WTC11 (cell line): ENCODE data around the gene POLR3B.

Experiments
- CTCF ChIP-seq: fragments of 200-600 bp; IDR thresholded peaks from 2 replicates; pipeline ENCODE4 v1.8.0; 2022; ENCODE audit warnings: antibody characterized with exemption
- FOXK1 ChIP-seq: sonication (generic); formaldehyde crosslinking; IDR thresholded peaks from 2 replicates; pipeline ENCODE4 v1.8.0; 2022; ENCODE audit warnings: mild to moderate bottlenecking, moderate library complexity, missing genetic modification reagents
- TF ChIP-seq, protein P1 (sequence below): fragments of 250-450 bp; sonication (Bioruptor Pico); IDR thresholded peaks from 2 replicates; pipeline ENCODE4 v1.8.0; 2021; ENCODE audit warnings: mild to moderate bottlenecking
- TF ChIP-seq, protein P2 (sequence below): sonication (generic); formaldehyde crosslinking; IDR thresholded peaks from 2 replicates; pipeline ENCODE4 v1.8.1; 2023; ENCODE audit warnings: mild to moderate bottlenecking, missing genetic modification reagents, moderate library complexity

- TF ChIP-seq FOXK1 (CRISPR knock-in tag) (no peak), CTCF (no peak)
- TF ChIP-seq, protein P1, sequence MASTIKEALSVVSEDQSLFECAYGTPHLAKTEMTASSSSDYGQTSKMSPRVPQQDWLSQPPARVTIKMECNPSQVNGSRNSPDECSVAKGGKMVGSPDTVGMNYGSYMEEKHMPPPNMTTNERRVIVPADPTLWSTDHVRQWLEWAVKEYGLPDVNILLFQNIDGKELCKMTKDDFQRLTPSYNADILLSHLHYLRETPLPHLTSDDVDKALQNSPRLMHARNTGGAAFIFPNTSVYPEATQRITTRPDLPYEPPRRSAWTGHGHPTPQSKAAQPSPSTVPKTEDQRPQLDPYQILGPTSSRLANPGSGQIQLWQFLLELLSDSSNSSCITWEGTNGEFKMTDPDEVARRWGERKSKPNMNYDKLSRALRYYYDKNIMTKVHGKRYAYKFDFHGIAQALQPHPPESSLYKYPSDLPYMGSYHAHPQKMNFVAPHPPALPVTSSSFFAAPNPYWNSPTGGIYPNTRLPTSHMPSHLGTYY (CRISPR knock-in tag): no peak
- TF ChIP-seq, protein P2, sequence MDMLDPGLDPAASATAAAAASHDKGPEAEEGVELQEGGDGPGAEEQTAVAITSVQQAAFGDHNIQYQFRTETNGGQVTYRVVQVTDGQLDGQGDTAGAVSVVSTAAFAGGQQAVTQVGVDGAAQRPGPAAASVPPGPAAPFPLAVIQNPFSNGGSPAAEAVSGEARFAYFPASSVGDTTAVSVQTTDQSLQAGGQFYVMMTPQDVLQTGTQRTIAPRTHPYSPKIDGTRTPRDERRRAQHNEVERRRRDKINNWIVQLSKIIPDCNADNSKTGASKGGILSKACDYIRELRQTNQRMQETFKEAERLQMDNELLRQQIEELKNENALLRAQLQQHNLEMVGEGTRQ (CRISPR knock-in tag): no peak
Observed at GRCh38 chr12:106480251-106480650, 122.7 kb downstream of the POLR3B start.
